Superior temporal gyrus (tissue), 1 donor: ENCODE measurements around the gene NCKAP5.

Experiments
- DNase-seq: peaks from one replicate; pipeline ENCODE4 v3.0.0-alpha.2; 2016; ENCODE audit errors: extremely low spot score

NCKAP5 gene

GRCh38 chr2:132758995-132759394 is 809.3 kb downstream of the NCKAP5 start:
- DNase-seq = no peak

- no peak for DNase-seq
Measured at GRCh38 chr2:132757676-132758075, 810.6 kb downstream of the NCKAP5 start.

GRCh38 chr2:132757002-132757589 is 811.2 kb downstream of the NCKAP5 start:
- DNase-seq = no peak

GRCh38 chr2:132754867-132755472 is 813.3 kb downstream of the NCKAP5 start:
- DNase-seq = no peak

- DNase-seq = no peak
Measured at GRCh38 chr2:132754392-132754791, 813.9 kb downstream of the NCKAP5 start.

GRCh38 chr2:132752421-132753206 is 815.6 kb downstream of the NCKAP5 start:
- DNase-seq = no peak

- no peak for DNase-seq
Measured at GRCh38 chr2:132751836-132752235, 816.4 kb downstream of the NCKAP5 start.

GRCh38 chr2:132750606-132751005 is 817.7 kb downstream of the NCKAP5 start:
- no peak for DNase-seq

GRCh38 chr2:132747046-132747445 is 821.2 kb downstream of the NCKAP5 start:
- no peak for DNase-seq

GRCh38 chr2:132741754-132742153 is 826.5 kb downstream of the NCKAP5 start:
- no peak for DNase-seq

GRCh38 chr2:132740081-132740720 is 828.1 kb downstream of the NCKAP5 start:
- no peak for DNase-seq

- DNase-seq = no peak
Measured at GRCh38 chr2:132738223-132738622, 830.0 kb downstream of the NCKAP5 start.

GRCh38 chr2:132736059-132736458 is 832.2 kb downstream of the NCKAP5 start:
- DNase-seq = no peak

GRCh38 chr2:132734961-132735360 is 833.3 kb downstream of the NCKAP5 start:
- DNase-seq = no peak

- DNase-seq = no peak
Measured at GRCh38 chr2:132733094-132733493, 835.2 kb downstream of the NCKAP5 start.

- no peak for DNase-seq
Measured at GRCh38 chr2:132732694-132733093, 835.6 kb downstream of the NCKAP5 start.

- DNase-seq = no peak
Measured at GRCh38 chr2:132731441-132731840, 836.8 kb downstream of the NCKAP5 start.

GRCh38 chr2:132730611-132731010 is 837.7 kb downstream of the NCKAP5 start:
- no peak for DNase-seq

GRCh38 chr2:132729522-132729921 is 838.7 kb downstream of the NCKAP5 start:
- no peak for DNase-seq

- no peak for DNase-seq
Measured at GRCh38 chr2:132726155-132726554, 842.1 kb downstream of the NCKAP5 start.

GRCh38 chr2:132725748-132726147 is 842.5 kb downstream of the NCKAP5 start:
- DNase-seq = no peak

GRCh38 chr2:132725148-132725547 is 843.1 kb downstream of the NCKAP5 start:
- no peak for DNase-seq

- no peak for DNase-seq
Measured at GRCh38 chr2:132721938-132722337, 846.3 kb downstream of the NCKAP5 start.
